Measurements from ENCODE around the gene TMEM165. TPM values are rescaled to one million over a fixed set of nuclear protein-coding genes. Genes with fewer than 3 reads are reported as not detected.

Gene TMEM165
- total and polyA plus RNA-seq, 2 donors (not counting 1 experiment from before 2014, with no cell fraction given), result 26.3 to 110 TPM

DNA sequence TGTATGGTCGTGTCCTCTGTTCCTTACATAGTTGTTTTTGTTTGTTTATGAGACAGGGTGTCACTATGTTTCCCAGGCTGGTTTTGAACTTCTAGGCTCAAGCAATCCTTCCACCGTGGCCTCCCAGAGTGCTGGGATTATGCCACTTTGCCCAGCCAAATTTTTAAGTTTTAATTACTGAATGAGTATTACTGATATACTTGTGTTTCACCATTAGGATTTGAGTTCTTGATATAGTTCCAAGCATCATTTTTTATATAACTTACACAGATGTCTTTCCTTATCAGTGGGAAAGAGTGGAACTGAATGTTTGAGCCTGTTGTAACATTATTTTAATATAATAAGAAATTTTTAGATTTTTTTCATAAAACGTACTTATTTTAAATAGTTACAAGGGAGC lies 20.4 kb downstream of the TMEM165 start:
- ChIA-PET CTCF (interaction anchor here (1.3 kb wide), 1 partner anchor 31 kb away, joined by 3 read pairs; no protein-coding TSS in a partner anchor), POLR2A (no interaction called here)
- no CpG with 5 or more reads among the region's 3 CpGs for WGBS (ENCODE audit: insufficient coverage)
- Histone ChIP-seq H3K4me2 (replicated peaks; ENCODE audit: low read depth, low read length, poor library complexity, severe bottlenecking) (no peak overlapping the region), H2AFZ (ENCODE audit: insufficient read depth, low read depth, low read length, poor library complexity, severe bottlenecking) (no peak overlapping the region), H3K9ac (ENCODE audit: low read length) (no peak overlapping the region), H3K36me3 (replicated peaks in 1 of 2; ENCODE audit: control extremely low read depth in 1 of 2, control insufficient read depth in 1 of 2, extremely low read depth in 1 of 2, insufficient read depth in 2 of 2, low read length in 1 of 2) (peaks cover 12 to 48% of the 10 kb centered on the region in 2 experiments), H3K27me3 (replicated peaks in 1 of 4; ENCODE audit: control extremely low read depth in 1 of 4, control insufficient read depth in 3 of 4, insufficient read depth in 4 of 4, low read length in 3 of 4) (no peaks in the 10 kb centered on the region), H3K9me3 (ENCODE audit: control extremely low read depth in 1 of 3, control insufficient read depth in 2 of 3, insufficient read depth in 1 of 3, low read length in 2 of 3) (no peaks in the 10 kb centered on the region), H3K4me1 (ENCODE audit: control insufficient read depth in 2 of 2, insufficient read depth in 2 of 2, low read length in 2 of 2) (no peaks in the 10 kb centered on the region), H3K27ac (ENCODE audit: low read length in 2 of 2) (no peak overlapping the region), H4K20me1 (ENCODE audit: control insufficient read depth, insufficient read depth, low read length, poor library complexity, severe bottlenecking) (peaks cover 24% of the 10 kb centered on the region), H3K79me2 (ENCODE audit: control insufficient read depth, insufficient read depth, low read length) (peaks cover 17% of the 10 kb centered on the region), H3K4me3 (ENCODE audit: control extremely low read depth in 1 of 5, extremely low read depth in 1 of 5, insufficient read depth in 1 of 5, low read depth in 2 of 5, low read length in 4 of 5) (no peak overlapping the region)
- Mint-ChIP-seq H3K9me3 (ENCODE audit: insufficient read depth) (no peaks in the 10 kb centered on the region), H3K27me3 (no peaks in the 10 kb centered on the region), H3K27ac (no peak overlapping the region), H3K4me3 (no peak overlapping the region), H3K4me1 (peaks cover 3% of the 10 kb centered on the region)
- intact Hi-C loops (cut with micrococcal nuclease), result no loop called here
- DNase-seq (no peak), ATAC-seq (ENCODE audit: low read depth) (no peak)
- TF ChIP-seq CTCF (IDR thresholded peaks at IDR 0.05) (no peak), EZH2 (IDR thresholded peaks at IDR 0.05; ENCODE audit: borderline replicate concordance, insufficient read depth, low read depth, low read length, poor library complexity, severe bottlenecking) (no peak)

DNA sequence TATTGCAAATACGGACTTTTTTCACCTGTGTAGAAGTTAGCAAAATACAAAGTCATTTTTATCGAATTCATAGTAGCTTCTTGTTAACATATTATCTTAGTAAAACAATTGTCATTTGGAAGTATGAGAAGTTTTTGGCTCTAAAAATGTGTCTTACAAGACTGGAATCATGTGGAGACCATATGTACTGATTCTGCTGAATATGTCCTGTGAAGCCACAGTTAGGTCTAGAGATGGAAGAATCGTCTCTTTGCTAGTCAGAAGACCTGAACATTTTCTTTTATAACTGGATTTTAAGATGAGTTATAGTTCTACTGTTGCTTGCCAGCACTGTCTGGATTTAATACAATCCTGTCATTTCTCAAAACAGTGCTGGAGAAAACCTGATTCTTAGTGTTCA lies 29.0 kb downstream of the TMEM165 start:
- ATAC-seq (ENCODE audit: low read depth) (no peak), DNase-seq (no peak)
- H3K27ac Mint-ChIP-seq, result no peak overlapping the region
- no peaks in the 10 kb centered on the region for H3K4me1 ChIP-seq (ENCODE audit: control insufficient read depth in 2 of 2, insufficient read depth in 2 of 2, low read length in 2 of 2)
- H3K4me1 Mint-ChIP-seq, result no peaks in the 10 kb centered on the region
- intact Hi-C loops (cut with micrococcal nuclease), result no loop called here
- no peaks in the 10 kb centered on the region for H3K27me3 Mint-ChIP-seq
- H3K4me3 Mint-ChIP-seq, result no peak overlapping the region
- H3K9ac ChIP-seq (ENCODE audit: low read length), result no peak overlapping the region
- TF ChIP-seq EZH2 (IDR thresholded peaks at IDR 0.05; ENCODE audit: borderline replicate concordance, insufficient read depth, low read depth, low read length, poor library complexity, severe bottlenecking), result no peak
- no peak for TF ChIP-seq CTCF (IDR thresholded peaks at IDR 0.05)
- H3K79me2 ChIP-seq (ENCODE audit: control insufficient read depth, insufficient read depth, low read length), result no peaks in the 10 kb centered on the region
- POLR2A ChIA-PET, result no interaction called here
- H3K4me3 ChIP-seq (ENCODE audit: control extremely low read depth in 1 of 5, extremely low read depth in 1 of 5, insufficient read depth in 1 of 5, low read depth in 2 of 5, low read length in 4 of 5), result no peak overlapping the region
- peaks cover 0 to 1% (median 0%) of the 10 kb centered on the region in 3 donors for H3K9me3 ChIP-seq (ENCODE audit: control extremely low read depth in 1 of 3, control insufficient read depth in 2 of 3, insufficient read depth in 1 of 3, low read length in 2 of 3)
- WGBS (ENCODE audit: insufficient coverage), result no CpG with 5 or more reads among the region's 3 CpGs
- no peak overlapping the region for H3K27ac ChIP-seq (ENCODE audit: low read length in 2 of 2)
- H3K9me3 Mint-ChIP-seq (ENCODE audit: insufficient read depth), result no peaks in the 10 kb centered on the region
- no peak overlapping the region for H2AFZ ChIP-seq (ENCODE audit: insufficient read depth, low read depth, low read length, poor library complexity, severe bottlenecking)
- H3K36me3 ChIP-seq (replicated peaks in 1 of 2; ENCODE audit: control extremely low read depth in 1 of 2, control insufficient read depth in 1 of 2, extremely low read depth in 1 of 2, insufficient read depth in 2 of 2, low read length in 1 of 2), result peaks cover 14 to 67% of the 10 kb centered on the region in 2 experiments
- H4K20me1 ChIP-seq (ENCODE audit: control insufficient read depth, insufficient read depth, low read length, poor library complexity, severe bottlenecking), result peaks cover 6% of the 10 kb centered on the region
- H3K27me3 ChIP-seq (replicated peaks in 1 of 4; ENCODE audit: control extremely low read depth in 1 of 4, control insufficient read depth in 3 of 4, insufficient read depth in 4 of 4, low read length in 3 of 4), result no peaks in the 10 kb centered on the region
- CTCF ChIA-PET, result no interaction called here
- H3K4me2 ChIP-seq (replicated peaks; ENCODE audit: low read depth, low read length, poor library complexity, severe bottlenecking), result no peak overlapping the region

All from B cell (primary cell).